Naive thymus-derived CD4-positive, alpha-beta T cell (primary cell): ENCODE measurements around the gene BNIP3. TPM values are rescaled to one million over a fixed set of nuclear protein-coding genes. Genes with fewer than 3 reads are reported as not detected.
A peak's percentile ranks its signal among the peaks of the same experiment; 100 is the strongest.
"Not testable (repeated sequence)": the region's sequence is repeated elsewhere in the genome, so short reads cannot be mapped to it uniquely, and the experiment has no call there.

Experiments used
- ATAC-seq: fragments of 150-1000 bp; cut with Tn5 transposase; 2 replicates; pipeline ENCODE4 v1.10.0; 2021; ENCODE audit warnings: mild to moderate bottlenecking, moderate library complexity
- CTCF ChIA-PET: fragments of 350-600 bp; sonication (Branson Sonifier 250); formaldehyde crosslinking; loops from one replicate; lab custom pipeline; 2021; ENCODE audit warnings: antibody characterized with exemption; lab: Charles Lee
- POLR2A ChIA-PET: fragments of 350-600 bp; sonication (Branson Sonifier 250); formaldehyde crosslinking; loops from one replicate; lab custom pipeline; 2021; ENCODE audit warnings: antibody characterized with exemption, inconsistent platforms; lab: Charles Lee
- DNase-seq, 9 donors: peaks; one replicate each; pipeline versions ENCODE4 v3.0.0 to v3.0.0-alpha.2; 2020 to 2022; ENCODE audit warnings: mixed read lengths in 1 of 9
- H3K27ac ChIP-seq: one replicate; pipeline ENCODE4 v1.7.0; 2013; ENCODE audit warnings: mild to moderate bottlenecking, low read depth, low read length, moderate library complexity
- H3K27me3 ChIP-seq, 2 donors: one replicate each; pipeline ENCODE4 v1.7.0; 2013; ENCODE audit warnings: low read length in 2 of 2, mild to moderate bottlenecking in 2 of 2, moderate library complexity in 2 of 2; ENCODE audit not compliant: control insufficient read depth in 2 of 2, insufficient read depth in 2 of 2
- H3K36me3 ChIP-seq, 3 experiments: 1 replicate in 2 of 3; 2 replicates in 1 of 3; pipeline ENCODE4 v1.7.0; 2013; ENCODE audit warnings: low read length in 3 of 3, mild to moderate bottlenecking in 3 of 3, moderate library complexity in 1 of 3; ENCODE audit not compliant: insufficient read depth in 3 of 3, control insufficient read depth in 2 of 3
- H3K4me1 ChIP-seq, 2 donors: one replicate each; pipeline ENCODE4 v1.7.0; 2013; ENCODE audit warnings: low read length in 2 of 2, mild to moderate bottlenecking in 2 of 2, moderate library complexity in 1 of 2; ENCODE audit not compliant: control insufficient read depth in 2 of 2, insufficient read depth in 2 of 2
- H3K4me3 ChIP-seq: 2 replicates; pipeline ENCODE4 v1.7.0; 2013; ENCODE audit warnings: mild to moderate bottlenecking, low read length
- H3K9me3 ChIP-seq, 3 experiments: 1 replicate in 2 of 3; 2 replicates in 1 of 3; pipeline ENCODE4 v1.7.0; 2013; ENCODE audit warnings: low read length in 3 of 3; ENCODE audit not compliant: control insufficient read depth in 2 of 3
- H3K27ac Mint-ChIP-seq, 9 donors: one replicate each; pipeline ENCODE4 v1.8.0; 2020 to 2022; ENCODE audit warnings: mixed read lengths in 9 of 9, mild to moderate bottlenecking in 8 of 9, moderate library complexity in 5 of 9, inconsistent platforms in 2 of 9
- H3K27me3 Mint-ChIP-seq, 5 donors: one replicate each; pipeline ENCODE4 v1.8.0; 2021 to 2022; ENCODE audit warnings: mixed read lengths in 5 of 5, mild to moderate bottlenecking in 1 of 5
- H3K36me3 Mint-ChIP-seq, 5 donors: one replicate each; pipeline ENCODE4 v1.8.0; 2020 to 2022; ENCODE audit warnings: mixed read lengths in 5 of 5, mild to moderate bottlenecking in 3 of 5, inconsistent platforms in 1 of 5
- H3K4me1 Mint-ChIP-seq, 7 donors: one replicate each; pipeline ENCODE4 v1.8.0; 2020 to 2022; ENCODE audit warnings: mixed read lengths in 7 of 7, mild to moderate bottlenecking in 3 of 7, inconsistent platforms in 1 of 7
- H3K4me3 Mint-ChIP-seq, 10 donors: one replicate each; pipeline ENCODE4 v1.8.0; 2020 to 2022; ENCODE audit warnings: mild to moderate bottlenecking in 10 of 10, mixed read lengths in 10 of 10, moderate library complexity in 6 of 10, inconsistent platforms in 2 of 10
- H3K9me3 Mint-ChIP-seq, 11 donors: one replicate each; pipeline ENCODE4 v1.8.0; 2020 to 2022; ENCODE audit warnings: mixed read lengths in 11 of 11, mild to moderate bottlenecking in 4 of 11, inconsistent platforms in 1 of 11, moderate library complexity in 1 of 11
- intact Hi-C, 2 donors: fragments of 100-400 bp; cut with micrococcal nuclease; formaldehyde crosslinking; loops; one replicate each; pipeline ENCODE4 v1.15.1; 2023
- polyA plus RNA-seq, 2 donors: library from polyadenylated mRNA; unstranded; fragments of 300-500 nt; fragmentation: Illumina TruSeq; gene quantifications; one replicate each; pipeline ENCODE4 v1.2.3, GENCODE V29; 2021
- total RNA-seq, 6 experiments: library from RNA in 5 of 6; stranded (reverse) in 5 of 6; gene quantifications; 1 replicate in 5 of 6; 2 replicates in 1 of 6; pipeline ENCODE4 v1.2.3 and lab custom pipeline; 2021 to 2026

The BNIP3 gene
- total and polyA plus RNA-seq, 7 experiments from 2014 or later = 17.7 to 81.7 (median 40.5) TPM

- H3K27me3 ChIP-seq, POLR2A ChIA-PET, H3K27ac ChIP-seq, ATAC-seq, intact Hi-C loops, CTCF ChIA-PET, H3K36me3 ChIP-seq, H3K9me3 ChIP-seq, H3K27me3 Mint-ChIP-seq, H3K4me3 ChIP-seq, DNase-seq: not testable (repeated sequence)
- H3K4me1 Mint-ChIP-seq = peaks cover 40 to 94% (median 79%) of the 10 kb centered on the region in 7 donors
- peak overlapping the region in 3 of 10 donors; percentile 16 to 38 (median 22) for H3K4me3 Mint-ChIP-seq
- peaks cover 0 to 24% of the 10 kb centered on the region in 2 donors for H3K4me1 ChIP-seq
- peak overlapping the region in 5 of 9 donors; percentile 4 to 77 (median 46) for H3K27ac Mint-ChIP-seq
- H3K36me3 Mint-ChIP-seq = peaks cover 0 to 45% (median 6%) of the 10 kb centered on the region in 5 donors
- peaks cover 0 to 21% (median 0%) of the 10 kb centered on the region in 11 donors for H3K9me3 Mint-ChIP-seq
These were observed 62.3 kb downstream of the BNIP3 start for GRCh38 chr10:131919461-131919860.

Other genes with a start within 250 kb of the BNIP3 start
- 10 to 100 TPM; 37.1 to 61.3 (median 40.1) TPM for gene PPP2R2D, start 80.9 kb downstream of the BNIP3 start, total RNA-seq
- gene PPP2R2D, start 80.9 kb downstream of the BNIP3 start, polyA plus RNA-seq = 10 to 100 TPM; 35.0 to 47.4 TPM
- 1 to 10 TPM in 2 of 5 experiments, under 1 TPM in 3; 0.15 to 1.4 (median 0.22) TPM for gene JAKMIP3, start 84.0 kb upstream of the BNIP3 start, total RNA-seq
- under 1 TPM in 1 of 2 donors, not detected in 1; 0.40 TPM for gene JAKMIP3, start 84.0 kb upstream of the BNIP3 start, polyA plus RNA-seq
- 10 to 100 TPM in 2 of 5 experiments, 1 to 10 TPM in 2, under 1 TPM in 1; 0.66 to 60.0 (median 9.4) TPM for gene DPYSL4, start 205.0 kb upstream of the BNIP3 start, total RNA-seq
- 10 to 100 TPM in 1 of 2 donors, under 1 TPM in 1; 0.35 to 18.2 TPM for gene DPYSL4, start 205.0 kb upstream of the BNIP3 start, polyA plus RNA-seq